GM23338 (cell line): ENCODE results near the gene COL9A2. TPM values are rescaled to one million over a fixed set of nuclear protein-coding genes. Genes with fewer than 3 reads are reported as not detected.

Experiments used
- ATAC-seq: fragments of 200-7000 bp; cut with Tn5 transposase; 3 replicates; pipeline ENCODE4 v1.9.1; 2020
- DNase-seq: peaks from one replicate; pipeline ENCODE4 v3.0.0-alpha.2; 2015; ENCODE audit warnings: low spot score
- H2AFZ ChIP-seq: fragments of 200-600 bp; sonication (generic); 2 replicates; pipeline ENCODE4 v1.8.0; 2016; ENCODE audit warnings: antibody characterized with exemption, mild to moderate bottlenecking, moderate library complexity
- H3F3A ChIP-seq: fragments of 200-600 bp; sonication (generic); replicated peaks from 2 replicates; pipeline ENCODE4 v1.8.0; 2017; ENCODE audit warnings: antibody characterized with exemption, mixed run types, low read depth
- H3K27ac ChIP-seq: fragments of 200-600 bp; sonication (generic); 2 replicates; pipeline ENCODE4 v1.6.1; 2016; ENCODE audit warnings: low read depth
- H3K27me3 ChIP-seq: fragments of 200-600 bp; sonication (generic); 2 replicates; pipeline ENCODE4 v1.8.0; 2016; ENCODE audit warnings: mild to moderate bottlenecking, mixed run types, moderate library complexity; ENCODE audit not compliant: insufficient read depth
- H3K36me3 ChIP-seq: fragments of 200-600 bp; sonication (generic); 2 replicates; pipeline ENCODE4 v1.8.0; 2016; ENCODE audit warnings: mild to moderate bottlenecking; ENCODE audit not compliant: insufficient read depth
- H3K4me1 ChIP-seq: fragments of 200-600 bp; sonication (generic); 2 replicates; pipeline ENCODE4 v1.8.0; 2016; ENCODE audit warnings: mild to moderate bottlenecking, moderate library complexity; ENCODE audit not compliant: insufficient read depth
- H3K4me2 ChIP-seq: fragments of 200-600 bp; sonication (generic); 2 replicates; pipeline ENCODE4 v1.7.1; 2017; ENCODE audit warnings: mixed run types
- H3K4me3 ChIP-seq: fragments of 200-600 bp; sonication (generic); 2 replicates; pipeline ENCODE4 v1.6.1; 2016; ENCODE audit warnings: mixed run types
- H3K79me2 ChIP-seq: fragments of 200-600 bp; sonication (generic); replicated peaks from 2 replicates; pipeline ENCODE4 v1.8.0; 2017; ENCODE audit warnings: mild to moderate bottlenecking; ENCODE audit not compliant: insufficient read depth
- H3K9me2 ChIP-seq: fragments of 200-600 bp; sonication (generic); 2 replicates; pipeline ENCODE4 v1.8.0; 2017; ENCODE audit not compliant: insufficient read depth
- H4K20me1 ChIP-seq: fragments of 200-600 bp; sonication (generic); replicated peaks from 2 replicates; pipeline ENCODE4 v1.8.0; 2017; ENCODE audit warnings: mild to moderate bottlenecking; ENCODE audit not compliant: insufficient read depth
- H3K27ac Mint-ChIP-seq: 2 replicates; pipeline ENCODE4 v1.8.0; 2020; ENCODE audit warnings: inconsistent platforms, mild to moderate bottlenecking, moderate library complexity, mixed read lengths
- H3K27me3 Mint-ChIP-seq: 3 replicates; pipeline ENCODE4 v1.8.0; 2022; ENCODE audit warnings: low read depth, mild to moderate bottlenecking, moderate library complexity, mixed read lengths, inconsistent platforms; ENCODE audit not compliant: insufficient read depth, poor library complexity
- H3K36me3 Mint-ChIP-seq: 3 replicates; pipeline ENCODE4 v1.8.0; 2021; ENCODE audit warnings: low read depth, mild to moderate bottlenecking, inconsistent platforms, moderate library complexity, mixed read lengths
- H3K4me1 Mint-ChIP-seq: 3 replicates; pipeline ENCODE4 v1.8.0; 2020; ENCODE audit warnings: mild to moderate bottlenecking, inconsistent platforms, mixed read lengths
- H3K4me3 Mint-ChIP-seq: 3 replicates; pipeline ENCODE4 v1.8.0; 2021; ENCODE audit warnings: moderate library complexity, mild to moderate bottlenecking, inconsistent platforms, mixed read lengths
- H3K9me3 Mint-ChIP-seq: 3 replicates; pipeline ENCODE4 v1.8.0; 2020; ENCODE audit warnings: moderate library complexity, mild to moderate bottlenecking, inconsistent platforms, mixed read lengths
- CREB1 ChIP-seq: fragments of 250-450 bp; sonication (Bioruptor Pico); IDR thresholded peaks from 2 replicates; pipeline ENCODE4 v1.5.0; 2020; ENCODE audit warnings: low read depth, mild to moderate bottlenecking, moderate library complexity
- EZH2 ChIP-seq: fragments of 200-600 bp; sonication (generic); IDR thresholded peaks from one replicate; pipeline ENCODE4 v1.8.0; 2017; ENCODE audit warnings: antibody characterized with exemption, mild to moderate bottlenecking, low read depth; ENCODE audit not compliant: unreplicated experiment
- JUNB ChIP-seq: IDR thresholded peaks from one replicate; pipeline ENCODE4 v1.6.1; 2016; ENCODE audit warnings: antibody characterized with exemption; ENCODE audit not compliant: unreplicated experiment
- NANOG ChIP-seq: IDR thresholded peaks from 2 replicates; pipeline ENCODE4 v1.6.1; 2016; ENCODE audit warnings: antibody characterized with exemption, borderline replicate concordance
- POLR2AphosphoS5 ChIP-seq: IDR thresholded peaks from 2 replicates; pipeline ENCODE4 v1.6.1; 2016; ENCODE audit warnings: antibody characterized with exemption, low read depth
- ZNF114 ChIP-seq: fragments of 250-450 bp; sonication (Bioruptor Pico); IDR thresholded peaks from 2 replicates; pipeline ENCODE4 v1.5.0; 2020; ENCODE audit warnings: mild to moderate bottlenecking, moderate library complexity
- ZNF331 ChIP-seq: fragments of 250-450 bp; sonication (Bioruptor Pico); IDR thresholded peaks from 2 replicates; pipeline ENCODE4 v1.5.0; 2020; ENCODE audit warnings: low read depth, mild to moderate bottlenecking, moderate library complexity
- polyA plus RNA-seq: library from polyadenylated mRNA; unstranded; fragments of >200 nt; fragmentation: Nextera tagmentation; extraction: Ambion mirVana; gene quantifications from 2 replicates; pipeline ENCODE4 v1.2.1, GENCODE V29; 2016
- total RNA-seq: library from RNA; depleted of rRNA; stranded (reverse); fragments of >200 nt; shearing (Covaris generic); gene quantifications from 2 replicates; pipeline ENCODE4 v1.2.3, GENCODE V29; 2014
- TF ChIP-seq, protein P1 (sequence below): IDR thresholded peaks from one replicate; pipeline ENCODE4 v1.6.1; 2018; ENCODE audit warnings: antibody characterized with exemption; ENCODE audit not compliant: unreplicated experiment
- TF ChIP-seq, protein P2 (sequence below): fragments of 250-450 bp; sonication (Bioruptor Pico); IDR thresholded peaks from 2 replicates; pipeline ENCODE4 v1.5.0; 2020; ENCODE audit warnings: mild to moderate bottlenecking, moderate library complexity

COL9A2 gene
- total and polyA plus RNA-seq, 2 experiments from 2014 or later, result 2.6 to 2.8 TPM

DNA sequence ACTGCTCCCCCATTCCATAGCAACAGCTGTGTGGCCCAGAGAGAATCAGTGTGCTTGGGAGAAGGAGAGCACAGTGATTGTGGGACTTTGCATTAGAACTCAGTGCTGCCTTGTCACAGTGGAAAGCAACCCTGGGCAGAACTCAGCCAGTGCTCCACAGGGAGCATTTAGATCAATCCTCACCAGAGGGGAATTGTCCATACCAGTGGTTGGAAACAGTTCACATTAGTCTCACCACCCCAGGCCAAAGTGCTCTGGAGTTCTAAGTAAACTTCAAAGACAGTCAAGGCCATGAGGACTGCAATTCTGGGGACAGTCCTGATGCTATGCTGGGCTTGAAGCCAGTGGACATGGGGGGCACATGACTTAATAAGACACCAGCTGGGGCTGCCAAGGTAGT, 43.5 kb upstream of the COL9A2 start:
- no peaks in the 10 kb centered on the region for H3K9me2 ChIP-seq
- no peak overlapping the region for H2AFZ ChIP-seq
- ATAC-seq (no peak), DNase-seq (no peak)
- H3K4me3 Mint-ChIP-seq, result no peak overlapping the region
- peaks cover 6% of the 10 kb centered on the region for H3K27me3 Mint-ChIP-seq
- no peaks in the 10 kb centered on the region for H3K36me3 ChIP-seq
- no peaks in the 10 kb centered on the region for H3K36me3 Mint-ChIP-seq
- H3K27ac ChIP-seq, result no peak overlapping the region
- no peak for TF ChIP-seq ZNF331
- TF ChIP-seq ZNF114 (CRISPR knock-in tag), result no peak
- TF ChIP-seq NANOG, result no peak
- TF ChIP-seq, protein P1, sequence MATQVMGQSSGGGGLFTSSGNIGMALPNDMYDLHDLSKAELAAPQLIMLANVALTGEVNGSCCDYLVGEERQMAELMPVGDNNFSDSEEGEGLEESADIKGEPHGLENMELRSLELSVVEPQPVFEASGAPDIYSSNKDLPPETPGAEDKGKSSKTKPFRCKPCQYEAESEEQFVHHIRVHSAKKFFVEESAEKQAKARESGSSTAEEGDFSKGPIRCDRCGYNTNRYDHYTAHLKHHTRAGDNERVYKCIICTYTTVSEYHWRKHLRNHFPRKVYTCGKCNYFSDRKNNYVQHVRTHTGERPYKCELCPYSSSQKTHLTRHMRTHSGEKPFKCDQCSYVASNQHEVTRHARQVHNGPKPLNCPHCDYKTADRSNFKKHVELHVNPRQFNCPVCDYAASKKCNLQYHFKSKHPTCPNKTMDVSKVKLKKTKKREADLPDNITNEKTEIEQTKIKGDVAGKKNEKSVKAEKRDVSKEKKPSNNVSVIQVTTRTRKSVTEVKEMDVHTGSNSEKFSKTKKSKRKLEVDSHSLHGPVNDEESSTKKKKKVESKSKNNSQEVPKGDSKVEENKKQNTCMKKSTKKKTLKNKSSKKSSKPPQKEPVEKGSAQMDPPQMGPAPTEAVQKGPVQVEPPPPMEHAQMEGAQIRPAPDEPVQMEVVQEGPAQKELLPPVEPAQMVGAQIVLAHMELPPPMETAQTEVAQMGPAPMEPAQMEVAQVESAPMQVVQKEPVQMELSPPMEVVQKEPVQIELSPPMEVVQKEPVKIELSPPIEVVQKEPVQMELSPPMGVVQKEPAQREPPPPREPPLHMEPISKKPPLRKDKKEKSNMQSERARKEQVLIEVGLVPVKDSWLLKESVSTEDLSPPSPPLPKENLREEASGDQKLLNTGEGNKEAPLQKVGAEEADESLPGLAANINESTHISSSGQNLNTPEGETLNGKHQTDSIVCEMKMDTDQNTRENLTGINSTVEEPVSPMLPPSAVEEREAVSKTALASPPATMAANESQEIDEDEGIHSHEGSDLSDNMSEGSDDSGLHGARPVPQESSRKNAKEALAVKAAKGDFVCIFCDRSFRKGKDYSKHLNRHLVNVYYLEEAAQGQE, result no peak
- no peak for TF ChIP-seq CREB1 (CRISPR knock-in tag)
- no peak for TF ChIP-seq JUNB
- TF ChIP-seq EZH2, result no peak
- TF ChIP-seq POLR2AphosphoS5, result no peak
- H3K4me1 ChIP-seq, result peaks cover 2% of the 10 kb centered on the region; the same call in 1 of the 2 replicates
- H3F3A ChIP-seq, result no peaks in the 10 kb centered on the region
- H3K9me3 Mint-ChIP-seq, result peaks cover 29% of the 10 kb centered on the region; the same call in 2 of the 3 replicates
- no peaks in the 10 kb centered on the region for H4K20me1 ChIP-seq
- H3K4me3 ChIP-seq, result no peak overlapping the region
- H3K27me3 ChIP-seq, result no peaks in the 10 kb centered on the region
- H3K79me2 ChIP-seq, result no peaks in the 10 kb centered on the region
- peaks cover 7% of the 10 kb centered on the region; the same call in 2 of the 3 replicates for H3K4me1 Mint-ChIP-seq
- no peak overlapping the region for H3K4me2 ChIP-seq
- no peak overlapping the region for H3K27ac Mint-ChIP-seq

DNA sequence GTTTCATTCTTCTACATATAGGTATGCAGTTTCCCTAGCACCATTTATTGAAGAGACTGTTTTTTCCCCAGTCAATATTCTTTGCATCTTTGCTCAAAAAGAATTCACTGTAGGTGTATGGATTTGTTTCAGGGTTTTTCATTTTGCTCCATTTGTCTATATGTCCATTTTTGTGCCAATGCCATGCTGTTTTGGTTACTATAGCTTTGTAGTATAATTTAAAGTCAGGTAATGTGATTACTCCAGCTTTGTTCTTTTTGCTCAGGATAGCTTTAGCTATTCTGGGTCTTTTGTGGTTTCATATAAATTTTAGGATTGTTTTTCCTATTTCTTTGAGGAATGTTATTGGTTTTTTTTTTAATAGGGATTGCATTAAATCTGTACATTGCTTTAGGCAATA, 40.5 kb upstream of the COL9A2 start:
- H3K4me3 Mint-ChIP-seq, result no peak overlapping the region
- H3F3A ChIP-seq, result no peaks in the 10 kb centered on the region
- no peaks in the 10 kb centered on the region for H3K79me2 ChIP-seq
- DNase-seq (no peak), ATAC-seq (no peak)
- H3K4me1 ChIP-seq, result peaks cover 2% of the 10 kb centered on the region; the same call in 1 of the 2 replicates
- no peak overlapping the region for H3K4me2 ChIP-seq
- H4K20me1 ChIP-seq, result no peaks in the 10 kb centered on the region
- H3K27me3 Mint-ChIP-seq, result peaks cover 8% of the 10 kb centered on the region
- peaks cover 29% of the 10 kb centered on the region; the same call in 2 of the 3 replicates for H3K9me3 Mint-ChIP-seq
- TF ChIP-seq ZNF331 (no peak), CREB1 (CRISPR knock-in tag) (no peak), ZNF114 (CRISPR knock-in tag) (no peak)
- TF ChIP-seq, protein P2, sequence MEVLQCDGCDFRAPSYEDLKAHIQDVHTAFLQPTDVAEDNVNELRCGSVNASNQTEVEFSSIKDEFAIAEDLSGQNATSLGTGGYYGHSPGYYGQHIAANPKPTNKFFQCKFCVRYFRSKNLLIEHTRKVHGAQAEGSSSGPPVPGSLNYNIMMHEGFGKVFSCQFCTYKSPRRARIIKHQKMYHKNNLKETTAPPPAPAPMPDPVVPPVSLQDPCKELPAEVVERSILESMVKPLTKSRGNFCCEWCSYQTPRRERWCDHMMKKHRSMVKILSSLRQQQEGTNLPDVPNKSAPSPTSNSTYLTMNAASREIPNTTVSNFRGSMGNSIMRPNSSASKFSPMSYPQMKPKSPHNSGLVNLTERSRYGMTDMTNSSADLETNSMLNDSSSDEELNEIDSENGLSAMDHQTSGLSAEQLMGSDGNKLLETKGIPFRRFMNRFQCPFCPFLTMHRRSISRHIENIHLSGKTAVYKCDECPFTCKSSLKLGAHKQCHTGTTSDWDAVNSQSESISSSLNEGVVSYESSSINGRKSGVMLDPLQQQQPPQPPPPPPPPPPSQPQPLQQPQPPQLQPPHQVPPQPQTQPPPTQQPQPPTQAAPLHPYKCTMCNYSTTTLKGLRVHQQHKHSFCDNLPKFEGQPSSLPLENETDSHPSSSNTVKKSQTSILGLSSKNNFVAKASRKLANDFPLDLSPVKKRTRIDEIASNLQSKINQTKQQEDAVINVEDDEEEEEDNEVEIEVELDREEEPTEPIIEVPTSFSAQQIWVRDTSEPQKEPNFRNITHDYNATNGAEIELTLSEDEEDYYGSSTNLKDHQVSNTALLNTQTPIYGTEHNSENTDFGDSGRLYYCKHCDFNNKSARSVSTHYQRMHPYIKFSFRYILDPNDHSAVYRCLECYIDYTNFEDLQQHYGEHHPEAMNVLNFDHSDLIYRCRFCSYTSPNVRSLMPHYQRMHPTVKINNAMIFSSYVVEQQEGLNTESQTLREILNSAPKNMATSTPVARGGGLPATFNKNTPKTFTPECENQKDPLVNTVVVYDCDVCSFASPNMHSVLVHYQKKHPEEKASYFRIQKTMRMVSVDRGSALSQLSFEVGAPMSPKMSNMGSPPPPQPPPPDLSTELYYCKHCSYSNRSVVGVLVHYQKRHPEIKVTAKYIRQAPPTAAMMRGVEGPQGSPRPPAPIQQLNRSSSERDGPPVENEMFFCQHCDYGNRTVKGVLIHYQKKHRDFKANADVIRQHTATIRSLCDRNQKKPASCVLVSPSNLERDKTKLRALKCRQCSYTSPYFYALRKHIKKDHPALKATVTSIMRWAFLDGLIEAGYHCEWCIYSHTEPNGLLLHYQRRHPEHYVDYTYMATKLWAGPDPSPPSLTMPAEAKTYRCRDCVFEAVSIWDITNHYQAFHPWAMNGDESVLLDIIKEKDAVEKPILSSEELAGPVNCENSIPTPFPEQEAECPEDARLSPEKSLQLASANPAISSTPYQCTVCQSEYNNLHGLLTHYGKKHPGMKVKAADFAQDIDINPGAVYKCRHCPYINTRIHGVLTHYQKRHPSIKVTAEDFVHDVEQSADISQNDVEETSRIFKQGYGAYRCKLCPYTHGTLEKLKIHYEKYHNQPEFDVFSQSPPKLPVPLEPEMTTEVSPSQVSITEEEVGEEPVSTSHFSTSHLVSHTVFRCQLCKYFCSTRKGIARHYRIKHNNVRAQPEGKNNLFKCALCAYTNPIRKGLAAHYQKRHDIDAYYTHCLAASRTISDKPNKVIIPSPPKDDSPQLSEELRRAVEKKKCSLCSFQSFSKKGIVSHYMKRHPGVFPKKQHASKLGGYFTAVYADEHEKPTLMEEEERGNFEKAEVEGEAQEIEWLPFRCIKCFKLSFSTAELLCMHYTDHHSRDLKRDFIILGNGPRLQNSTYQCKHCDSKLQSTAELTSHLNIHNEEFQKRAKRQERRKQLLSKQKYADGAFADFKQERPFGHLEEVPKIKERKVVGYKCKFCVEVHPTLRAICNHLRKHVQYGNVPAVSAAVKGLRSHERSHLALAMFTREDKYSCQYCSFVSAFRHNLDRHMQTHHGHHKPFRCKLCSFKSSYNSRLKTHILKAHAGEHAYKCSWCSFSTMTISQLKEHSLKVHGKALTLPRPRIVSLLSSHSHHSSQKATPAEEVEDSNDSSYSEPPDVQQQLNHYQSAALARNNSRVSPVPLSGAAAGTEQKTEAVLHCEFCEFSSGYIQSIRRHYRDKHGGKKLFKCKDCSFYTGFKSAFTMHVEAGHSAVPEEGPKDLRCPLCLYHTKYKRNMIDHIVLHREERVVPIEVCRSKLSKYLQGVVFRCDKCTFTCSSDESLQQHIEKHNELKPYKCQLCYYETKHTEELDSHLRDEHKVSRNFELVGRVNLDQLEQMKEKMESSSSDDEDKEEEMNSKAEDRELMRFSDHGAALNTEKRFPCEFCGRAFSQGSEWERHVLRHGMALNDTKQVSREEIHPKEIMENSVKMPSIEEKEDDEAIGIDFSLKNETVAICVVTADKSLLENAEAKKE (CRISPR knock-in tag), result no peak
- no peaks in the 10 kb centered on the region for H3K36me3 ChIP-seq
- no peak overlapping the region for H3K27ac ChIP-seq
- peaks cover 2% of the 10 kb centered on the region; the same call in 1 of the 3 replicates for H3K4me1 Mint-ChIP-seq
- H3K27me3 ChIP-seq, result no peaks in the 10 kb centered on the region
- H3K4me3 ChIP-seq, result no peak overlapping the region
- no peaks in the 10 kb centered on the region for H3K36me3 Mint-ChIP-seq
- no peaks in the 10 kb centered on the region for H3K9me2 ChIP-seq
- H2AFZ ChIP-seq, result no peak overlapping the region
- no peak overlapping the region for H3K27ac Mint-ChIP-seq
